AG09309 (cell line): ENCODE data around the gene TACR2.

Experiments used
- DNase-seq: peaks from one replicate; pipeline ENCODE4 v3.0.0-alpha.2; 2010; ENCODE audit warnings: low read depth
- H3K4me3 ChIP-seq: 2 replicates; pipeline ENCODE4 v1.5.1; 2011; ENCODE audit warnings: mild to moderate bottlenecking, low read depth, low read length, moderate library complexity; ENCODE audit not compliant: control insufficient read depth
- CTCF ChIP-seq: IDR thresholded peaks from 2 replicates; pipeline ENCODE4 v1.5.1; 2011; ENCODE audit warnings: mild to moderate bottlenecking, low read depth, low read length, inconsistent platforms; ENCODE audit not compliant: insufficient read depth, control insufficient read depth; ENCODE audit errors: missing control alignments

The TACR2 gene

GRCh38 chr10:69439350-69439739 lies 22.6 kb upstream of the TACR2 start:
- no peak for TF ChIP-seq CTCF
- H3K4me3 ChIP-seq: no peak overlapping the region
- DNase-seq: no peak

GRCh38 chr10:69438536-69439349 lies 22.0 kb upstream of the TACR2 start:
- no peak overlapping the region for H3K4me3 ChIP-seq
- DNase-seq: no peak
- no peak for TF ChIP-seq CTCF

GRCh38 chr10:69437321-69438259 lies 20.9 kb upstream of the TACR2 start:
- no peak overlapping the region for H3K4me3 ChIP-seq
- no peak for TF ChIP-seq CTCF
- no peak for DNase-seq

- TF ChIP-seq CTCF: no peak
- no peak for DNase-seq
Observed at GRCh38 chr10:69435966-69436520, 19.3 kb upstream of the TACR2 start.

GRCh38 chr10:69434926-69435325 lies 18.2 kb upstream of the TACR2 start:
- H3K4me3 ChIP-seq: no peak overlapping the region
- TF ChIP-seq CTCF: no peak
- no peak for DNase-seq

More at GRCh38 chr10:69435966-69436520, 19.3 kb upstream of the TACR2 start:
- no peak overlapping the region for H3K4me3 ChIP-seq

GRCh38 chr10:69434169-69434568 lies 17.5 kb upstream of the TACR2 start:
- DNase-seq: no peak
- no peak overlapping the region for H3K4me3 ChIP-seq
- no peak for TF ChIP-seq CTCF
